ENCODE measurements around the gene NLRP6.
A peak's percentile ranks its signal among the peaks of the same experiment; 100 is the strongest.
"Not testable (repeated sequence)": the region's sequence is repeated elsewhere in the genome, so short reads cannot be mapped to it uniquely, and the experiment has no call there.

Gene NLRP6

GRCh38 chr11:308740-309665 lies 30.8 kb downstream of the NLRP6 start:
- not testable (repeated sequence) for DNase-seq (ENCODE audit: low read depth in 2 of 2)

GRCh38 chr11:309979-310572 lies 31.9 kb downstream of the NLRP6 start:
- not testable (repeated sequence) for DNase-seq (ENCODE audit: low read depth in 2 of 2)

GRCh38 chr11:311013-311748 lies 33.0 kb downstream of the NLRP6 start:
- not testable (repeated sequence) for DNase-seq (ENCODE audit: low read depth in 2 of 2)

GRCh38 chr11:312092-312816 lies 34.0 kb downstream of the NLRP6 start:
- peak in 1 of 2 experiments; percentile 21 for DNase-seq (ENCODE audit: low read depth in 2 of 2)

GRCh38 chr11:313304-313786 lies 35.1 kb downstream of the NLRP6 start:
- no peak for DNase-seq (ENCODE audit: low read depth in 2 of 2)

- DNase-seq (ENCODE audit: low read depth in 2 of 2) = peak in 1 of 2 experiments; percentile 50
Observed at GRCh38 chr11:313787-314553, 35.8 kb downstream of the NLRP6 start, which contains the start of gene IFITM1. TSS of gene IFITM1 (plus strand) at chr11:314040. CDS start at chr11:314171, 131 bp downstream.

- DNase-seq (ENCODE audit: low read depth in 2 of 2) = not testable (repeated sequence)
Observed at GRCh38 chr11:314554-314875, 36.3 kb downstream of the NLRP6 start.

- no peak for DNase-seq (ENCODE audit: low read depth in 2 of 2)
Observed at GRCh38 chr11:315051-315481, 36.9 kb downstream of the NLRP6 start.

GRCh38 chr11:315516-315994 lies 37.3 kb downstream of the NLRP6 start:
- no peak for DNase-seq (ENCODE audit: low read depth in 2 of 2)

- peak in 1 of 2 experiments; percentile 28 for DNase-seq (ENCODE audit: low read depth in 2 of 2)
Observed at GRCh38 chr11:316031-316701, 38.0 kb downstream of the NLRP6 start.

GRCh38 chr11:316891-317301 lies 38.7 kb downstream of the NLRP6 start:
- no peak for DNase-seq (ENCODE audit: low read depth in 2 of 2)

GRCh38 chr11:317668-318404 lies 39.6 kb downstream of the NLRP6 start:
- not testable (repeated sequence) for DNase-seq (ENCODE audit: low read depth in 2 of 2)

GRCh38 chr11:318405-319120 lies 40.4 kb downstream of the NLRP6 start:
- DNase-seq (ENCODE audit: low read depth in 2 of 2) = not testable (repeated sequence)

GRCh38 chr11:319121-319887 lies 41.1 kb downstream of the NLRP6 start:
- not testable (repeated sequence) for DNase-seq (ENCODE audit: low read depth in 2 of 2)

- not testable (repeated sequence) for DNase-seq (ENCODE audit: low read depth in 2 of 2)
Observed at GRCh38 chr11:319888-320273, 41.7 kb downstream of the NLRP6 start.

GRCh38 chr11:324156-324555 lies 45.9 kb downstream of the NLRP6 start:
- no peak for DNase-seq (ENCODE audit: low read depth in 2 of 2)

- not testable (repeated sequence) for DNase-seq (ENCODE audit: low read depth in 2 of 2)
Observed at GRCh38 chr11:324593-325517, 46.6 kb downstream of the NLRP6 start.
